Ishikawa (cell line): ENCODE data around the gene NOTCH1.

Source experiments
- CEBPB ChIP-seq: IDR thresholded peaks from 2 replicates; pipeline ENCODE4 v1.6.1; 2012
- EP300 ChIP-seq: IDR thresholded peaks from 2 replicates; pipeline ENCODE4 v1.6.1; 2012; ENCODE audit warnings: borderline replicate concordance
- MAX ChIP-seq: IDR thresholded peaks from 2 replicates; pipeline ENCODE4 v1.6.1; 2012
- NFIC ChIP-seq: IDR thresholded peaks from 2 replicates; pipeline ENCODE4 v1.6.1; 2012
- REST ChIP-seq: IDR thresholded peaks from 2 replicates; pipeline ENCODE4 v1.6.1; 2012; ENCODE audit warnings: low read depth, mild to moderate bottlenecking
- TEAD4 ChIP-seq: IDR thresholded peaks from 2 replicates; pipeline ENCODE4 v1.6.1; 2012
- USF1 ChIP-seq: IDR thresholded peaks from 2 replicates; pipeline ENCODE4 v1.6.1; 2012

- TF ChIP-seq NFIC (no peak), EP300 (no peak), USF1 (no peak), CEBPB (no peak), MAX (no peak; the same call in 1 of the 2 replicates), TEAD4 (no peak), REST (no peak)
Observed at GRCh38 chr9:136544548-136544963, 1.3 kb downstream of the NOTCH1 start.
